Natural killer cell treated with Interleukin-12 subunit alpha and Interleukin-12 subunit beta and Interleukin-15 and Interleukin-18, amount 100 ng/mL, for 72 hours (primary cell): ENCODE data around the gene TRIM58. TPM values are rescaled to one million over a fixed set of nuclear protein-coding genes. Genes with fewer than 3 reads are reported as not detected.
A peak's percentile ranks its signal among the peaks of the same experiment; 100 is the strongest.

Source experiments
- ATAC-seq, 2 donors: fragments of 150-1000 bp; cut with Tn5 transposase in 1 of 2; sonication (Bioruptor Pico), chemical (Tn5 transposase) in 1 of 2; 2 replicates each; pipeline ENCODE4 v1.10.0; 2021
- DNase-seq: peaks from one replicate; pipeline ENCODE4 v3.0.0; 2022; ENCODE audit warnings: low spot score
- H3K27ac Mint-ChIP-seq, 2 donors: 1 replicate in 1 of 2; 2 replicates in 1 of 2; pipeline ENCODE4 v1.8.0; 2022; ENCODE audit warnings: mixed read lengths in 2 of 2, mild to moderate bottlenecking in 1 of 2, moderate library complexity in 1 of 2
- H3K27me3 Mint-ChIP-seq, 2 donors: 1 replicate in 1 of 2; 2 replicates in 1 of 2; pipeline ENCODE4 v1.8.0; 2022; ENCODE audit warnings: mixed read lengths in 2 of 2
- H3K36me3 Mint-ChIP-seq: one replicate; pipeline ENCODE4 v1.8.0; 2022; ENCODE audit warnings: mixed read lengths
- H3K4me1 Mint-ChIP-seq, 2 donors: 1 replicate in 1 of 2; 2 replicates in 1 of 2; pipeline ENCODE4 v1.8.0; 2022; ENCODE audit warnings: low read depth in 2 of 2, mixed read lengths in 2 of 2, mild to moderate bottlenecking in 1 of 2
- H3K4me3 Mint-ChIP-seq: one replicate; pipeline ENCODE4 v1.8.0; 2022; ENCODE audit warnings: mixed read lengths
- H3K9me3 Mint-ChIP-seq: 2 replicates; pipeline ENCODE4 v1.8.0; 2022; ENCODE audit warnings: mixed read lengths
- total RNA-seq, 2 donors: library from RNA; stranded (reverse); gene quantifications; one replicate each; pipeline ENCODE4 v1.2.3, GENCODE V29; 2022

Gene TRIM58
- total RNA-seq, 2 donors from 2014 or later: 0.39 to 0.50 TPM

DNA sequence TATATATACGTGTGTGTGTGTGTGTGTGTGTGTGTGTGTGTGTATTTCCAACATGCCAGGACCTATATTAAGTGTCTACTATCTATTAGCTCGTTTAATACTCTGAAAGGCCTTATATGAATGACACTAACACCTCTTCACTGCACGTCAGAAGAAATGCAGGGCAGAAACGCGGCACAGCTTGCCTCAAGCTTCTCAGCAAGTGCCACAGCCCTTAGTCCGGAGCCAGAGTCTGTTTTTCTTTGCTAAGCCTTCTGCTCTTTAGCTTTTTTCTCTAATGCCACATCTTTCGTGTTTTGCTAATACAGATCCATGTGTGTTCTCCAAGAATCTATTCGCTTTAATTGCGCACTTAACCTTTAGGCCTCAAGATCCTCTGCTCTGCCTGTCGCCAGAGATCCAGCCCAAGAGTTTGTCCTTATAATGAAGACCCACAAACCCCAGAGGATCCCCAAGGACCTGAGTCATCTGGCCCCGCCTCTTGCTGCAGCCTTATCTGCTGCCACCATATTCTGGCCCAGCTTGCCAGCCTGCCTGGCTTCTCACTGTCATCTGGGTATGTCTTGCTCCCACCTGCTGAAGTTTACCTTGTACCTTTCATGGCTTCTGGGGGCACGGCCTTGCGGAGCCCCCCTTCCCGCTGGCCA, 2.0 kb upstream of the TRIM58 start:
- Mint-ChIP-seq H3K4me3 (no peak overlapping the region), H3K27ac (no peak overlapping the region), H3K36me3 (no peaks in the 10 kb centered on the region), H3K27me3 (peaks cover 17 to 53% of the 10 kb centered on the region in 2 donors), H3K9me3 (no peaks in the 10 kb centered on the region), H3K4me1 (peaks cover 10% of the 10 kb centered on the region in 2 donors)
- no peak for ATAC-seq
- no peak for DNase-seq

DNA sequence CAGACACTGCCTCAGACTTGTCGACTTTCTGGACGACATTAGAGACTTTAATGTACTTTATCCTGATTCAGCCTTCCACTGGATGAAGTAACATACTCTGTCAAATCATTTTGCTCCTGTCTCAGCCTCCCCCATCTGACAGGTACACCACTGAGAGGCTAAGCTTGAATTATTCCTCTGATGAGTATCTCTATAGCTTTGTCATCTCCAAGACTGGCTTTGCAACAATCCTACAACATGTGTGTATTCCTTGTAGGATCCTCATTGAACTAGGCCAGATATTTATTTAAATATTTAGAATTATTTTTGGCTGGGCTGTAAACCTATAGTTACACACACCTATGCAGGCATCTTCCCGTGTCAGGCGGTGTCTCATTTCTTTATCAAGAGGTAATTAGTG, 1.1 kb upstream of the TRIM58 start:
- DNase-seq (no peak), ATAC-seq (no peak)
- H3K9me3 Mint-ChIP-seq: no peaks in the 10 kb centered on the region
- no peak overlapping the region for H3K27ac Mint-ChIP-seq
- peaks cover 17 to 58% of the 10 kb centered on the region in 2 donors for H3K27me3 Mint-ChIP-seq
- H3K4me3 Mint-ChIP-seq: peak overlapping the region; percentile 74
- peaks cover 10% of the 10 kb centered on the region in 2 donors for H3K4me1 Mint-ChIP-seq
- H3K36me3 Mint-ChIP-seq: no peaks in the 10 kb centered on the region

DNA sequence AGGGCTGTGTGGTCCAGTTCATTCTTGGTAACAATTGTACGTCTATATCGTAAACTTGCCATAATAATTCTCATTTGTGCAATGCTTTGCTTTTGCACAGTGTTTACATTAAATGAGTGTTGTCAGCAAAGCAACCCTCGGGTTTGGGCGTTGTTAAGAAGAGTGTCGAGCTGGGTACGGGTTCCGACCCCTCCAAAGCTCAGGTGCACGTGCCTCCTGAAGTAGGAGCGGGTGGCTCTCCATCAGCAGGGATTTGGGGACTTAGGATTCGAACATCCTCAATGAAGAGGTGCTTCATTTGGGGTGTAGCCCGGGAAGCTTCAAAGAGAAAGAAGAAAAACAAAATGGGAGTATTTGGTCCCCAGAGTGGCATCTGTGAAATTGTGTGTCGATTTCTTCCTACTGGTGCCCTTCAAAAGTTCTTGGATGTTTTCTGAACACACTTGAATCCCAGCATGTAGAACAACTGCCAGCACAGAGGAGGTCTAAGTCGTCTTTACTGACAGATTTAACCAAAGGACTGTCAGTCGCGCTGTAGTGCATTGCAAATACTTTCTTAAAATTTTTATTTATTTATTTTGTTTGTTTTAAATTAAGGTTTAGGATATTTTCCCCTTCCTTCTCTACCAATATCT, 1.1 kb downstream of the TRIM58 start:
- Mint-ChIP-seq H3K4me3 (peak overlapping the region; percentile 76), H3K27ac (no peak overlapping the region)
- DNase-seq: no peak

DNA sequence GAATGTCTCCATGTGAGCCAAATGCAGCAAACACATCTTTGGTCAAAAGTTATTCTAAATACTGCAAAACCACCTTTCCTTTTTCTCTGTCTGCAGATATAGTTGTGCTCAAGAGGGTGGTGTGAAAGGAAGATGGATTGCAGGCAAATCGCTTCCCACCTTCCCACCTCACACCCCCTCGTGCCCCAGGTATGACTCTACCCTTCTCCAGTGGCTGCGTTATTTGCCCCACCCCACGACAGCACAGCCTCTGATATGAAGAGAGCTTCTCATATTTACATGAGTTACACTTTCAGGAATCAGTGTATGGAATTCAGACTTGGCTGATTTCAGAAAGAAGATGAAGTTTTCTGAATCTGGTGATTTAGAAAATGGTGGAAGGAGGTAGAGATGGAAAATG, 5.8 kb downstream of the TRIM58 start:
- H3K4me3 Mint-ChIP-seq: no peak overlapping the region

More for the DNA sequence above, 1.1 kb downstream of the TRIM58 start:
- no peak for ATAC-seq
- Mint-ChIP-seq H3K27me3 (peaks cover 12 to 48% of the 10 kb centered on the region in 2 donors), H3K4me1 (peaks cover 10% of the 10 kb centered on the region in 2 donors), H3K9me3 (no peaks in the 10 kb centered on the region), H3K36me3 (no peaks in the 10 kb centered on the region)

DNA sequence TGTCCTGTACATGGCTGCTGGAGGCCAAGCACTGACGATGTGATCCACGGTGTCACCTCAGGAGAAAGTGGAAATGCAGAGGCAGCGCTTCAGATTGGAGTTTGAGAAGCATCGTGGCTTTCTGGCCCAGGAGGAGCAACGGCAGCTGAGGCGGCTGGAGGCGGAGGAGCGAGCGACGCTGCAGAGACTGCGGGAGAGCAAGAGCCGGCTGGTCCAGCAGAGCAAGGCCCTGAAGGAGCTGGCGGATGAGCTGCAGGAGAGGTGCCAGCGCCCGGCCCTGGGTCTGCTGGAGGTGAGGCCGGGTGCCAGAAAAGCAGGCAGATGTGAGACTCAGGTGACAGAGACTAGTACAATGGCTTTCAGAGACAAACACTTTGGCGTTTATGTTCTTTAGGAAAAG, 7.7 kb downstream of the TRIM58 start:
- H3K27ac Mint-ChIP-seq: no peak overlapping the region
- H3K9me3 Mint-ChIP-seq: no peaks in the 10 kb centered on the region
- no peak overlapping the region for H3K4me3 Mint-ChIP-seq
- H3K36me3 Mint-ChIP-seq: no peaks in the 10 kb centered on the region
- no peaks in the 10 kb centered on the region for H3K4me1 Mint-ChIP-seq
- ATAC-seq (no peak), DNase-seq (no peak)
- peaks cover 0 to 15% of the 10 kb centered on the region in 2 donors for H3K27me3 Mint-ChIP-seq

More for the DNA sequence above, 5.8 kb downstream of the TRIM58 start:
- Mint-ChIP-seq H3K36me3 (no peaks in the 10 kb centered on the region), H3K27me3 (peaks cover 5 to 22% of the 10 kb centered on the region in 2 donors), H3K27ac (no peak overlapping the region), H3K9me3 (no peaks in the 10 kb centered on the region), H3K4me1 (peaks cover 5% of the 10 kb centered on the region in 2 donors)
- ATAC-seq: no peak
- DNase-seq: no peak

DNA sequence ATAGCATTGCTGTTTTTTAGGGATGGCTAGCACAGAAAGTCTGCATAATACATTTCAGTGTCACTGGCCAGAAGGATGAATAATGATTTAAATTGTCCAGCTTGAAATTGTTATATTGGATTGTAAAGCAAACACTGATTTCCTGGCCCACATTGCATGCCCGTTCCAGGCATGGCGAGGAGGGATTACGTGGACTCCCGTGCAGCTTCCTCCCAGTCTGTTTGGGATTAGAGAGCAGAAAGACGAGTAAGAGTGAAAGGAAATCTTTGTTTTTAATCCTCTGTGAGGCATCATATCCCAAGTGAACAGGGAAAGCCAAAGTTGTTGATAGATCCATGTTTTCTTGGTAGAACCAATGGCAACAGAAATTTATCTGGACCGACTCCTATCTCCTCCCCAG, 8.4 kb downstream of the TRIM58 start:
- Mint-ChIP-seq H3K4me3 (no peak overlapping the region), H3K4me1 (no peaks in the 10 kb centered on the region), H3K27me3 (peaks cover 0 to 14% of the 10 kb centered on the region in 2 donors), H3K36me3 (no peaks in the 10 kb centered on the region), H3K9me3 (no peaks in the 10 kb centered on the region), H3K27ac (no peak overlapping the region)
- ATAC-seq (no peak), DNase-seq (no peak)

DNA sequence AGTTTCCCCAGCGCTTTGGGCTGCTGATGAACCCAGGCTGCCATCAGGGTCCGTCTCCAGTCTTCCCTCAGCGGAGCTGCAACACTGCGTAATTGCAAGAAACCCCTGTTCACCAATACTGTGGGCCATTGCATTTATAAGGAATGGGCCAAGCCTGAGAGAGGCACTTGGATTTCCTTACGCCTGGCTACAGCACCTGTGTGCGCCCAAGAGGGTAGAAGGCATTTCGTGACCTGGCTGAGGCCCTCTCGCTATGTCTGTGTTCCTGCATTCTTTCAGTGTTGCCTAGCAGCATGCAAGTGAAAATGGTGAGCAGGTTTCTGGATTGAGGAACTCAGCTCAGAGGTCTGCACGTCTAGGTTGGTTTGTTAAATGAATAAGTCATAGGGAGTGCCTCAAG, 26.4 kb downstream of the TRIM58 start:
- Mint-ChIP-seq H3K36me3 (no peaks in the 10 kb centered on the region), H3K27me3 (peaks cover 0 to 8% of the 10 kb centered on the region in 2 donors), H3K27ac (no peak overlapping the region), H3K9me3 (no peaks in the 10 kb centered on the region), H3K4me1 (no peaks in the 10 kb centered on the region), H3K4me3 (no peak overlapping the region)
- DNase-seq: no peak
- no peak for ATAC-seq

DNA sequence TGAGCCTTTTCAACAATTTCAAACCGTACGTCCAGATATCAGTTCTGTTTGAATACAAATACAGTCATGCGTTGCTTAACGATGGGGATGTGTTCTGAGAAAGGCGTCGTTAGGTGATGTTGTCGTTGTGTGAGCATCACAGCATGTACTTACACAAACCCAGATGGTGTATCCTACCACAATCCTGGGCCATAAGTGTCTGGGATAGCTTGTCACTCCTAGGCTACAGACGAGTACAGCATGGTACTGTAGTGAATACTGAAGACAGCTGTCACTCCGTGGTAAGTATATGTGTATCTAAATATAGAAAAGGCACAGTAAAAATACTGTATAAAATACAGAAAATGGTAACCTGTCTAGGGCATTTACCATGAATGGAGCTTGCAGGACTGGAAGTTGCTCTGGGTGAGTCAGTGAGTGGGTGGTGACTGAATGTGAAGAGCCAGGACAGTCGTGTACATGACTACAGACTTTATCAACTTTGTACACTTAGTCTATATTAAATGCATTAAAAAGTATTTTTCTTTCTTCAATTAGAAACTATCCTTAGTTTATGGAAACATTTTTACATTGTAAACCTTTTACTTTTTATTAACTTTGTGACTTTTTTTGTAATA, 27.9 kb downstream of the TRIM58 start:
- Mint-ChIP-seq H3K27ac (no peak overlapping the region), H3K36me3 (no peaks in the 10 kb centered on the region), H3K9me3 (no peaks in the 10 kb centered on the region), H3K4me3 (no peak overlapping the region), H3K27me3 (no peaks in the 10 kb centered on the region), H3K4me1 (no peaks in the 10 kb centered on the region)
- ATAC-seq: no peak
- no peak for DNase-seq

DNA sequence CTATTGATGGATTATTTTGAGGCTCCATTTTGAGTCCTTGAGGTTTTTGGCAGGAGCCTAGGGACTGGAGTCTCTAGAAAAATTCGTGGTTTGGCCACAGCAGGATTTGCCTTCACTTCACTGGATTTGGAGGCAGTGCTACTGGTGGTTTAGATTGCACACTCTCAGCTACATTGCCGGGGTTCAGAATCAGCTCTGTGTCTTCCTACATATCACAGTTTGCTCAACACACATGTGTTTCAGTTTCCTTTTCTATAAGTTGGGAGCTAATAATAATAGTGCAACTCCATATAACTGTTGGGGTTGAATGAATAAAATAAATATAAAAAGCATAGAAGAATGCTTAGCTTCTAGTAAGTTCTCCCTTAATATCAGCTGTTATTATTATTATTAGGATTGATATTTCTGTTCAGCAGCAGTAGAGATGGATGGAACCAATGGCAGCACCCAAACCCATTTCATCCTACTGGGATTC, 38.2 kb downstream of the TRIM58 start, which contains the start of gene OR2W3:
OR2W3 (plus strand) TSS at position 425 of the 475 bp plus-strand sequence; CDS start at position 425, 0 bp downstream.
- peaks cover 0 to 17% of the 10 kb centered on the region in 2 donors for H3K4me1 Mint-ChIP-seq
- no peaks in the 10 kb centered on the region for H3K27me3 Mint-ChIP-seq
- no peak for DNase-seq
- no peak within 1 kb of the TSS for H3K4me3 Mint-ChIP-seq
- peak within 1 kb of the TSS in 1 of 2 donors; percentile 14 for H3K27ac Mint-ChIP-seq
- peaks cover 15% of the 10 kb centered on the region for H3K36me3 Mint-ChIP-seq
- no peaks in the 10 kb centered on the region for H3K9me3 Mint-ChIP-seq
- ATAC-seq: peak in 1 of 2 donors; percentile 53

DNA sequence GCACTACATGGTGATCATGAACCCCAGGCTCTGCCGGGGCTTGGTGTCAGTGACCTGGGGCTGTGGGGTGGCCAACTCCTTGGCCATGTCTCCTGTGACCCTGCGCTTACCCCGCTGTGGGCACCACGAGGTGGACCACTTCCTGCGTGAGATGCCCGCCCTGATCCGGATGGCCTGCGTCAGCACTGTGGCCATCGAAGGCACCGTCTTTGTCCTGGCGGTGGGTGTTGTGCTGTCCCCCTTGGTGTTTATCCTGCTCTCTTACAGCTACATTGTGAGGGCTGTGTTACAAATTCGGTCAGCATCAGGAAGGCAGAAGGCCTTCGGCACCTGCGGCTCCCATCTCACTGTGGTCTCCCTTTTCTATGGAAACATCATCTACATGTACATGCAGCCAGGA, 39.0 kb downstream of the TRIM58 start:
- Mint-ChIP-seq H3K4me3 (no peak overlapping the region), H3K27ac (peak overlapping the region in 1 of 2 donors; percentile 14), H3K9me3 (no peaks in the 10 kb centered on the region), H3K27me3 (no peaks in the 10 kb centered on the region), H3K36me3 (peaks cover 15% of the 10 kb centered on the region), H3K4me1 (peaks cover 0 to 17% of the 10 kb centered on the region in 2 donors)
- DNase-seq (no peak), ATAC-seq (peak; percentile 32 to 46)

DNA sequence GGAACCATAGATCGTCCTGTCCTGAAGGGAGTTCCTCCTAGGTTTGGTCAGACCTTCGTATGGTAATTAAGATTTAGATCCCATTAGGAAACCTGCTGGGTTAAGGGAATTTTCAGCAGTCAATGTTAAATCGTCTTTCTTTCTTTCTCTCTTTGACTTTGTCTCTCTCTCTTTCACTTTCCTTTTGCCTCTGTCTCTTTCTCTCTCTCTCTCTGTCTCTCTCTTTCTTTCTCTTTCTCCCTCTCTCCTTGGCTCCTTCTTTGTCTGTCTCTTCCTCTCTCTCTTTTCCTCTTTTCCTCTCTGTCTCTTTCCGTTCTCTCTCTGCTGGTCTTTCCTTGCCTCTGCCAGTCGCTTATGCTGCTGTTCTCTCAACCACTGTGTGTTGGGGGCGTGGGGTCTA, 47.1 kb downstream of the TRIM58 start:
- Mint-ChIP-seq H3K9me3 (peaks cover 11% of the 10 kb centered on the region), H3K27me3 (no peaks in the 10 kb centered on the region), H3K27ac (peak overlapping the region; percentile 48 to 97), H3K4me1 (peaks cover 31 to 32% of the 10 kb centered on the region in 2 donors), H3K36me3 (peaks cover 8% of the 10 kb centered on the region), H3K4me3 (peak overlapping the region; percentile 61)
- ATAC-seq: no peak
- no peak for DNase-seq

DNA sequence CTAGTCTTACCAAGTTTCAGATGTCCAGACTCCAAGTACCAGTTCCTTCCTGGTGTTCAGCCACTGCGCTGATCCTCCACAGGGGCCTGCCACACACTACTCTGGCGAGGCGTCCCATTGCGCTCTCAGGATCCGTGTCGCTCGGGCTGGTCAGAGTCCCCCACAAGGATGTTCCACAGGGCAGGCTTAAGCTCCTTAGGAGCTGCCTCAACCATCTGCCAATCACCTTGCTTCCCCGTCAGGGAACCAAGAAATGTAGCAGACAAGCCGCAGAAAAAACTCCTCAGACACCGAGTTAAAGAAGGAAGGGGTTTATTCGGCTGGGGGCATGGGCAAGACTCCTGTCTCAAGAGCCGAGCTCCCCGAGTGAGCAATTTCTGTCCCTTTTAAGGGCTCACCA, 48.2 kb downstream of the TRIM58 start:
- peaks cover 31 to 32% of the 10 kb centered on the region in 2 donors for H3K4me1 Mint-ChIP-seq
- ATAC-seq: no peak
- H3K4me3 Mint-ChIP-seq: peak overlapping the region; percentile 34
- peaks cover 8% of the 10 kb centered on the region for H3K36me3 Mint-ChIP-seq
- H3K9me3 Mint-ChIP-seq: peaks cover 11% of the 10 kb centered on the region
- H3K27me3 Mint-ChIP-seq: no peaks in the 10 kb centered on the region
- no peak for DNase-seq
- peak overlapping the region; percentile 48 to 97 for H3K27ac Mint-ChIP-seq

DNA sequence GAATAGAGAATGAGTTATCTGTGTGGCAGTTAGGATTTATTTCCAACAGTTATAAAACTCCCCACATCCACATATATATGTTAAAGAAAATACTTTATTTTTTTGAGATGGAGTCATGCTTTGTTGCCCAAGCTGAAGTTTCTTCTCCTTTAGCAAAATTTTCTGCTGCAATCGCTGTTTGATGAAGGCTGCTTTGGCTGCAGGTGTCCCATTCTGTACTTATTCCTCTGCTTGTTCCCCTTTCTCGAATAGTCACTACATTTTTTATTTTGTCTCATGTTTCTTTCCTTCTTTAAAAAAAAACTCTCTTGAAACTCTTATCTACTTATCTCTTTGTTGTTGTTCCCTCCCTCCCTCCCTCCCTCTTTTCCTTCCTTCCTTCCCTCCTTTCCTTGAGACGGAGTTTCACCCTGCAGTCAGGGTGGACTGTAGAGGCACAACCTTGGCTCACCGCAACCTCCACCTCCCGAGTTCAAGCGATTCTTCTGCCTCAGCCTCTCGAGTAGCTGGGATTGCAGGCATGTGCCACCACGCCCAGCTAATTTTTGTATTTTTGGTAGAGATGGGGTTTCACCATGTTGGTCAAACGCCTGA, 49.0 kb downstream of the TRIM58 start:
- Mint-ChIP-seq H3K4me3 (peak overlapping the region; percentile 90), H3K36me3 (peaks cover 8% of the 10 kb centered on the region), H3K4me1 (peaks cover 31 to 32% of the 10 kb centered on the region in 2 donors), H3K27ac (peak overlapping the region; percentile 88 to 97), H3K9me3 (peaks cover 11% of the 10 kb centered on the region), H3K27me3 (no peaks in the 10 kb centered on the region)
- DNase-seq (no peak), ATAC-seq (peak in 1 of 2 donors; percentile 57)
